NCI-H2227 treated with DMSO at 0.1 percent for 48 hours (cell line): ENCODE measurements around the gene HIGD2A.
A peak's percentile ranks its signal among the peaks of the same experiment; 100 is the strongest.

Source experiments
- DNase-seq: peaks from one replicate; lab custom pipeline; 2025; lab: John Stamatoyannopoulos, UW

HIGD2A gene, protein sequence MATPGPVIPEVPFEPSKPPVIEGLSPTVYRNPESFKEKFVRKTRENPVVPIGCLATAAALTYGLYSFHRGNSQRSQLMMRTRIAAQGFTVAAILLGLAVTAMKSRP

DNA sequence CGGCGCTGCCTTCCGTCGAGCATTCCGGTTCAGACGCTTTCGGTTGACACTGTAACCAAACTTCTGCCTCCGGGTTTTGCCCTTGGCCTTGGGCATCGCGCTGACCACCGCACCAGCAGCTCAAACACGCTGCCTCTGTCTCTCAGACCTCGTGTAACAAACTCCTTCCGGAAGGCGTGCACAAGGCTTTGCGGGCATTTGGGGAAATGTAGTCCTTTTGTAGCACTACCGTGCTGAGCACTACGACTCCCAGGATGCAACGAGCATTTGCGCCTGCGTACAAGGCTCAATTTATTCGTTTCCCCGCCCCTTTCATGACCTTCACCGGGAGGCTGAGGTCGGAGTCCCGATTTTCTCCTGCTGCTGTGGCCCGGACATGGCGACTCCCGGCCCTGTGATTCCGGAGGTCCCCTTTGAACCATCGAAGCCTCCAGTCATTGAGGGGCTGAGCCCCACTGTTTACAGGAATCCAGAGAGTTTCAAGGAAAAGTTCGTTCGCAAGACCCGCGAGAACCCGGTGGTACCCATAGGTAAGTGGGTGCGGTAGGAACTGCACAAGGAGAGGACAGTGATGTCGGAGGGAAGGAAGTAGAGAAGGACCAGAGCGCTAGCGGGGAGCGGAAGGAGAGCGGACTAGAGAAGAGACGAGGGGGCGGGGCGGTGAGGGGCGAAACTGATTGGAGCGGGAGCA, at the start of gene HIGD2A, which contains the start of gene NOP16:
Gene HIGD2A, plus strand, starts transcription at position 308 of the 691 bp plus-strand sequence. Its CDS starts 69 bp downstream, at position 377.
Gene NOP16, minus strand, starts transcription at position 155 of the 691 bp plus-strand sequence. Its CDS starts 59 bp downstream, at position 96.
- DNase-seq, result peak; percentile 96

DNA sequence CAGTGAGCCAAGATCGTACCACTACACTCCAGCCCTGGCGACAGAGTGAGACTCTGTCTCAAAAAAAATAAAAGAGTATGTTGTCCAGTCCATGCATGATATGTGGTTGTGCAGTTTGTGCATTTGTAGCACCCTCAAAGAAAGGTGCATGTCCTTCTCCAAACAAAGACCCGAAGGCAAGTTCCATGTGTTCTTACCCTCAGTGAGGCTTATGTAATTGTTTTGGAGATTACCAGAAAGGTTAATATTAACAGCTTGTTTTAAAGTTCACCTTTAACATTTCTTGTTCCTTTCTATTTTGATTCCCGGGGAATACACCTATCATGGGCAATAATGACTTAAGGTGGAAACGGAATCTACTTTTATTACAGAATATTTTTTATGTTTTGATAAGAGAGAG, 49.2 kb upstream of the HIGD2A start:
- no peak for DNase-seq

DNA sequence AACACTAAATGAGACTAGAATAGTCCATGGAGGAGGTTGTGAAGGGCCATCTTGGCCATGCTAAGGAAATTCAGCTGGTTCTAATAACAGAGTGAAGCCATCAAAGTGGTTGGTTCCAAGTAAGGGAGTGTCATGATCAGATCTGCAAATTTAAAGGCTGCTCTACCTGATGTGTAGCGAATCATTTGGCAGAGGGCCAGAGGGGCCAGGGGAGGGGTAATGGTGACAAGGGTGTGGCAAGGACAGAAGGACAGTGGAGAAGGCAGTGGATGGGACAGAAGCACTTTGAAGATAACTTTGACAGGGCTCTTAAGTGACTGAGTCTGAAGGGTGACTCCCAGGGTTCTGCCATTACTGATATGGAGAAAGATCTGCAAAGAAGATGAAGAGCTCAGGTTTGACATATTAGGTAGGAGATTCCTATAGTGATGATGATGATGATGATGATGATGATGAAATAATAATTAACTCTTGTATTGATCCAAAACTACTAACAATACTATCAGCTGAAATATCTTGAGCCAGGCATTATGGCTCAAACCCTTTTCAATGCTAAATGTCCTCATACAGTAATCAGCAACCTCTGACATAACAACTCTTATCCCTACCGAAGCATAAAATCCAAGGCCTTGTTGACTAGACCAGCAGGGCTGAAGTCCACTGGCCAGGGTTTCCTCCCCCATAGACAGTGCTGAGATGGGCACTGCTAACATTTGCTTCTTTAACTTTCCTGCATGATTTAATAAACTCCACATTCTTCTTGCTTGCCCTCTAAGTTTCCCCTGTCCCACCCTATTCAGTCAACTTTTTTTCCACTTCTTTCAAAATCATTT, 47.0 kb upstream of the HIGD2A start:
- DNase-seq, result no peak

DNA sequence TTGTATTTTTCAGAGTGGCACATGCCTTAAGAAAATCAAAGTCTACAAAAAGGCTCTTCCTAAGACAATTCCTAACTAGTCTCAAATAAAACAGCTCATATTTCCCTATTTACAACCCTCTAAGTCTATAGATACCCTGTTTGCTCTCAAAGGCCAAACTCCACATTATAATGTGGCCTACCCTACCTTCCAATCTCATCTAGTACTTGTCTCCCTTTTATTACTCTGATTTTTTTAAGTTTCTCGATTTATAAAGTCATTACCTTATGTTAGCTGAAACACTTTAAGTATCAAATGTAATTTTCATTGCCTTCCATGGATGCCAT, 46.4 kb upstream of the HIGD2A start:
- no peak for DNase-seq

DNA sequence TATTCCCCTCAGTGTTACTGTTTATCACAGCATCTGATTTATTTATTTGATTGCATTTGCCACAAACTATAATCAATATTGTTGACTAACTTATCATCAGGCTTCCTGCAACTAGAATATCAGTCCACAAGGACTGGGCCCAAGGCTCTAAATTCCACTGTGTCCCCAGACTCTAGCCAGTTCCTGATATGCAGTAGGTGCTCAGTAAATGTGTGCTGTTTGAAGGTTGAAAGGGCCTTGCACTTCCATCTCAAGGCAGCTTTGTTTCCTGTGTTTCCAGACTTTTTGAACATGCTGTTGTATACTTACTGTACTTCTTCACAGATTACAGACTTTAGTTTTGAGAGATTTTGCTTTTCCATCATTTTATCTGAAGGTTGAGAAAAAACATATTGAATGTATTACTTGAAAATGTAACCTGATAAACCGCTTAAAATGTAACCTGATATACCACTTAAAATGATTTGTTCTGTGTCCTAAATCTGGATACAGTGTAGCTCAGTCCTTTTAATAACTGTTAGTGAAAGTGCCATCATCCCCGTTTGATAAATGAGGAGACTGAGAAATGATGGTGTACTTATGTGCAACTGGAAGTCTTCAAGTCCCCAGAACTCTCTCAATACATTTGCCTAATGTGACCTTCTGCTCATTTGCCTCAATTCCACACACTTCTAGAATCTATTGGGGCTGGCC, 45.6 kb upstream of the HIGD2A start:
- no peak for DNase-seq

DNA sequence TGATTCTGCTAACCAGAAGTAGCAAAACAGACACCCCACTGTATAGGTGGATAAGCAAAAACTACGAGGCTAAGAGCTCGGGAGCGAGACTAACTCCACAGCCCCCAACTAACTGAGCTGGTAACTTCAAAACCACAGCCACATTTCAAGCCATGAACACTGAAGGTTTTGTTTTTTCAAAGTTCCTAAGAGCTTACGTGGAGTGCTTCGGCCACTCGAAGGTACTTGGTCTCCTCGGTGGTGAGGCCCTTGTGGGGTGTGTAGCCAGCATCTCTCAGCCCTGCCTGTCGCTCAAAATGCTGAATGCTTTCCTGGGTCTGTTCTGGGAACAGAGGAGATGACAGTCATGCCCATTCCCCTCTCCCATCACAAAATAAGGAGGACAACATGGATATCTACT, 38.1 kb upstream of the HIGD2A start:
- no peak for DNase-seq

DNA sequence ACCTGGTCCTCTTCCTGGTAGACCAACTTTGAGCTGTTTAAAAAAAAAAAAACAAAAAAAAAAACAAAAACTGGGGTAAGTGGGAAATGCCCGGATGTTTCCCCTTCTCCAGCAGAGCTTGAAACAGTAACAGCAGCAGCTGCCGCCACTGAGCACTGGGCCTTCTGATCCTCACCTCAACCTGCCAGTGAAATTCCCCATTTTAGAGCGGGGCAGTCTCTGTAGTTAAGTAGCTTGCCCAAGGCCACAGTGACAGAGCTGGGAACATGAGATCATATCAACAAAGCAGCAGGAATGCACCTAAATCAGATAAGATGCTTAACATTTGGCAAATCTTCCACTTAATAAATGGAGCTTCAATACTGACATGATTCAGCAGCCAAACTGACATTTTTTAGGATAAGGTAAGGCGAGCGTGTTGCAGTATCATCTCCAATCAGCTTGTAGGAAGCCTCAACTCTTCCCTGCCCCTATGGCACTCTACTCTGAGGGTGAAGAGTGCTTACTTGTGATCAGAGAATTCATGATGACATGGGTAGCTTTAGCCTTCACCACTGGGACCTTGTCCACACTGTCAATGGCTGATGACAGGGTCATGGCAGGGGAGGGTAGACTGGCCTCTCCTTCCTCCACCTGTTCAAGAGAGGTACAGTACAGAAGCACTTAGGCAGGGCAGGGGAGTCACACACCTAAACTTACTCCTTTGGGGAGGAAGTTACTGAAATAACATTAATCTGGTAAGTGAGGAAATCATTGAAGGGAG, 36.3 kb upstream of the HIGD2A start:
- no peak for DNase-seq

DNA sequence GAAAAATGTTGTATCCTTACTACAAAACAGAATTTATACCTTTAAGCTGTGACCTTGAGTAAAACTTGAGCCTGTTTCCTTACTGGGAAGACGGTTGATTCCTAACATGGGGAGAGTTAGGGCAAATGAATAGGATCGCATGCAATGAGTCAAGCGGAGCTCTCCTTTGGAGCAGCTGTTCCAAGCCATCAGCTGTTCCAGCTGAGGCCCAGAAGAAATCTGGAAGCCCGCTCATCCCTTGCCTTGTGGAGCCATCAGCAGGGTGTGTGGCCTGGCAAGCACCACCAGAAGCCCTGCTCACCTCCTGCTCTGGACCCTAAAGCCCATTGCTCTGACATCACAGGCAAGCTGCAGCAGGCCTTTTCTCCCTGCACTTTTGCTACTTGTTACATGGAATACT, 35.0 kb upstream of the HIGD2A start:
- DNase-seq, result no peak

DNA sequence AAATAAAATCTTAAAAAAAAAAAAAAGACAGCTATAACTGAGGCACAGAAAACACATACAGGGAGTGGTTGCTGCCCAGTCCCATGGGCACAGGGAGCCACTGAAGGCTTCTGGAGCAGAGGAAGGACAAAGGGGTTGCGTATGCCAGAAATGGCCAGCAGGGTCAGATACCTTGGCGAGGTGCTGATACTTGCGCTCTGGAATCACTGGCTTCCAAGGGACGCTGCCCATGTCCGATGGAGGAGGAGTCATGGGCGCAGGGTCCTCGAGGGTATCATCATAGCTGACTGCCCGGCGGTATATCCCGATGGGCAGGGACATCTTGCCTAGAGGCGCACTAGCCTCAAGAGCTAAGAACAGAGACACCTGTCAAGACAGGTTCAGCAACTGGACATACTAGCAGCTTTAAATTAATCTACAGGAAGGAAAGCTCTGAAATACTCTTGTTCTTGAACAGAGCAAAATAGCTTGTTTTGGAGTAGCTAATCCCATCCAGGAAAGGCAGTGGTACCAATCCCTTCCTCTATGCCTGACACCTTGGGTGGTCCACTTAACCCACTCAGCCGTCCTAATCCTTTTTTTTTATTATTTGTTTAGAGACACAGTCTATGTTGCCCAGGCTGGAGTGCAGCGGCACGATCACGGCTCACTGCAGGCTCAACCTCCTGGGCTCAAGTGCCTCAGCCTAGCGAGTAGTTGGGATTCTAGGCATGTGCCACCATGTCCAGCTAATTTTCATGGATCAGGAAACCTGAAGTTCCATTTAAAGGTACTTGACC, 33.0 kb upstream of the HIGD2A start:
- DNase-seq, result no peak

DNA sequence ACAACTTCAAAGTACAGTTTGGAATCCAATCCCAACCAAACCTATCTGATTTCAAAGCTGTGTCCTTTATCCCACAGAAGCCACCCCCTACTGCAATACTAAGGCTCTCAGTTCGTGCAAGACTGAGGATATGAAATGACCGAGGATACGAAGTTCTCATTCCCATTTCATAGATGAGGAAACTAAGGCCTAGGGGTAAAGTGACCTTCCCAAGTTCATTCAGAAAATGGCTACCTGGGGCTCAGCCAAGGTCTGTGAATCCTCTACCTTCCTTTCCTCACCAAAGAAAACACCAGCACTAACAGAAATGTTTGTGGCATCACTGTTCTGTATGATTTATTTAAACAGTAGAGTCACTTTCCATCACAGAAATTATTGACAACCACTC, 32.4 kb upstream of the HIGD2A start:
- no peak for DNase-seq

DNA sequence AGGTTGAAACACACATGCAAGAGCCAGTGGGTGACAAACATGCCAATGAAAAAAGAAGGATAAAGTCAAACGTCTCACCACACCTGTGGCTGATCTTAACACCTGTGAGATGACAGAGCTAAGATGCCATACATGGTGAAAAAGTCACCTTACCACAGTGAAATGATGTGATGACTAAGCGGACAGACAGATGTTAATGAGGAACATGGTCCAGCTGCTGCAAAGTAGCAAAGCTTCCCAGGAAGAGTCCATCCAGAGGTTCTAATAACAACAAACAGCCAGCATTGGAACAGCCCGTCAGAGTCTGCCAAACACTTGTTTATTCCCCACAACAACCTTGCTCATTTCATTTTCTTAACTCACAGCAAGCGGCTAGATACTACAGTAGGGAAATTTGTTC, 28.9 kb upstream of the HIGD2A start:
- no peak for DNase-seq

DNA sequence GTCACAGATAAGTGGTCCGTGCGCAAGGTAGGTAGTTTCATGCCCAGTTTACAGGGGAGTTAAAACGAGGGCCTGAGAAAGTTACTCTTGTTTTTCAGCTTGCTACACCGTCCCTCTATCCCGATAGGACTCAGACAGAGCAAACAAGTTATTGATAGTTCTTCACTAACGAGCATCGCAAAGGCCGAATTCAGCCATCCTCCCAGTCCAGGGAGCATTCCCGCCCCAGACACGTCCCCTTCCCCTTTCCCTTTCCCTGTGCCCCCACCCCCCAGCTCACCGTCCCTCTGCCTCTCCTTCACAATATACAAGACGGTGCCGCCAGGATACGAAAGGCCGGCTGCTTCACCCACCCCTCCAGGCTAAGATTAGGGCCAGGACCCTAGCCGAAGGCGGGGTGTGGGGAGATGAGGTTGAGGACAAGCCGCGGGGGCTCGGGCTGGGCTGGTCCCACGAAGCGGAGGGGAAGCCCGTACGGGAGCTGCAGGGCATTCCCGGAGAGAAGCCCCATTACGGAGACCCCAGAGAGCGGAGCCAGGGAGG, 27.6 kb upstream of the HIGD2A start:
- DNase-seq, result peak; percentile 13

DNA sequence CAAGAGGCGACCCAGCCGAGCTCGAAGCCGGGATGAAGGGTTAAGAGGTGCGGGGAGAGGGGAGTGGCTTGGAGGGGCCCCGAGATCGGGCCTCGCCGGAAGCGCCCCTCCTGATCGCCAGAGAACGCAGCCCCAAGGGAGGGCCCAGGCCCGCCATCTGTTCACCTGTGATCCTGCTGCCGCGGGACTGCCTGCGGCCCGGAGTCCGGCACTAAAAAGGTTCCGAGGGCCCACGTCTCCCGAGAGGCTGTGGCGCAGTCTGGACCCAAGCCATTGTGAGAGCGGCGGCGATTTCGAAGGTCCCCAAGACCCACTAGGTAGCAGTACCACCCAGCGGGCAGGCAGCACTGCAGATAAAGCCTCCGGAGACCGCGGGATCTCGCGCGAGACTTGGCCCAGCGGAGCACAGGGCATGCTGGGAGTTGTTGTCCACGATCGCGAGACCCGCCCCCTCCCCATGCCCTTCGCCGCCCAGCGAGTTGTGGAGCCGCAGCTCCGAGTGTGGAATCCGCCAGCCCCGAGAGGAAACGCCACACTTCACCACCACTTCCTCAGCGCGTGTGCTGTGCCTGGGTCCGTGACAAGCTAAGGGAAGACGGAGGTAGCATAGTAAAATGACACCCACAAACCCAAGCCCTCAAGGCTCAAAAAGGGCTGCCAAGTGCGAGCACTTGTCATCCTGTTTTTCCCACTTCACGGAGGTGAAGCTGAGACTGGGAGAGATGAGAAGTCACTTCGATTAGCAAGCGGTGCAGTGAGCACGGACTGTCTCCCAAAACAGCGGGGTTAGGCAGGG, 26.9 kb upstream of the HIGD2A start, which contains the start of gene KIAA1191:
Gene KIAA1191, minus strand, starts transcription at position 328 of the 796 bp plus-strand sequence. CDS start 2,256 bp downstream, outside the sequence.
- DNase-seq, result peak; percentile 66

DNA sequence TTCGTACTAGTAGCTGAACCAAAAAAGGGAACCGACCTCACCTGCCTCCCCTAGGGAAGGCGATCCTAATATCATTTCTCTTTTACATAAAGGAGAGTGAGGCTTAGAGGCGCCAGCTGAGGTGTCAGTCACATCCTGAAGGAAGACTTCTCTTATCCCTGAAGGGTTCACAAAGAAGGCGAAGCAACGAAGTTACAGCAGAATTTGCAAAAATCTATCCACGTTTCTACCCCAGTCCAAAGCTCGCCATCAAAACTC, 26.4 kb upstream of the HIGD2A start:
- DNase-seq, result no peak

DNA sequence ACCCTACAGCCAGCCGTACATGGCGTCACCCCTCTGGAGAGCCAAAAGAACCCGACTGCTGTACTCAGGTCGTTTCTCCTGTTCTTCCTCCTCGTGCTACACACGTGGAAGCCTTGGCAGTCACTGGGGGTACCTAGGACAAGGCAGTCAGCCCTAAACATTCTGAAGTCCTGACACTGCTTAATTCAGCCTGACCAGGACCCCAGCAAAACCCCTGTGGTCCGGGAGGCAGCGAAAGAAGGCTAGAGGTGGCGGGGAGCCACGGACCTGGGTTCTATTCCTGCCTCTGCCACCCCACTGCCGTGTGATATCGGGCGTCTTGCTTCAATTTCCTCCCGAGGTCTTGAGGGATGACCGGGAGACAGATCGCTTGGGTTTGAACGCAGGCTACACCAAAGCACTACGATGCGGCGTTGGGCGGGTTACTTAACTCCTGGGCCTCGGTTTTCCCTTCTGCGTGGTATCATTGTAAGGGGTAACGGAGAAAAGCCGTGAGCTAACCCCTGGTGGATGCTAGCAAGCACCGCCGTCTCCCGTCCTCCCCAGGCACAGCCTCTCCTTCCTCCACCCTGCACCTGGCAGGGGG, 23.7 kb upstream of the HIGD2A start:
- DNase-seq, result no peak

DNA sequence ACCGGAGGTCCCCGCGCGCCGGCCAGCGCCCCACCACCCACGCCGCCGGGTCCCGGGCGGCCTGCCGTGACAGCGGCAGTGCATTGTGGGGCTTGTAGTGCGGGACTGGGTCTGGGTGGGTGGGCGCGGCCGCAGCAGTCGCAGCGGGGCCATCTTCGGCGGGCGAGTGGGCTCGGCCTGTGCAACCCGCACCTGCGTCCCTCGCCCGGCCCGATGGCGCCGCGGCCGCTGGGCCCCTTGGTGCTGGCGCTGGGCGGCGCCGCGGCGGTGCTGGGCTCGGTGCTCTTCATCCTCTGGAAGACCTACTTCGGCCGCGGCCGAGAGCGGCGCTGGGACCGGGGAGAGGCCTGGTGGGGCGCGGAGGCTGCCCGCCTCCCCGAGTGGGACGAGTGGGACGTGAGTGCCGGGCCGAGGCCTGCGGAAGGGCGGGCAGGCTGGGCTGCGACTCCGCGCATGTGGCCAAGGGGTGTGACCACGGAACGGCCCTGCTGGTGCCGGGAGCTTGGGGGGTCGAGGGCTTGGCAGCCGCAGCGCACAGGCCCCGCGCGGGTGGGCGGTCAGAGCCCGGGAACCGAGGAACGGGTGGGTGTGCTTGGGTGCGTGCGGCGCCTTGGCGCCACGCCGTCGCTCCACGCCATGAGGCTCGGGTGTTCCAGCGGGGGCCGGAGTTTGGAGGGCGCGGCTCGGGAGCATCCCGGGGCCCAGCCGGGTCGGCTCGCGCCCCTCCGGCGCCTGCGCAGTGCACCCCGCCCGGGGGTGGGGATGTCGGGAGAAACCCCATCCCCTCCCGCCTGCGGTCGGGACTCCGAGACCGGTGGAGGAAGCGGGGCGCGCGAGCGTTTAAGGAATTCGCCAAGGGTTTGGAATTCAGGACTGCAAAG, 23.0 kb upstream of the HIGD2A start, which contains the start of gene ARL10:
Gene ARL10, plus strand, starts transcription at position 137 of the 881 bp plus-strand sequence. Its CDS starts 77 bp downstream, at position 214.
- DNase-seq, result peak; percentile 28

DNA sequence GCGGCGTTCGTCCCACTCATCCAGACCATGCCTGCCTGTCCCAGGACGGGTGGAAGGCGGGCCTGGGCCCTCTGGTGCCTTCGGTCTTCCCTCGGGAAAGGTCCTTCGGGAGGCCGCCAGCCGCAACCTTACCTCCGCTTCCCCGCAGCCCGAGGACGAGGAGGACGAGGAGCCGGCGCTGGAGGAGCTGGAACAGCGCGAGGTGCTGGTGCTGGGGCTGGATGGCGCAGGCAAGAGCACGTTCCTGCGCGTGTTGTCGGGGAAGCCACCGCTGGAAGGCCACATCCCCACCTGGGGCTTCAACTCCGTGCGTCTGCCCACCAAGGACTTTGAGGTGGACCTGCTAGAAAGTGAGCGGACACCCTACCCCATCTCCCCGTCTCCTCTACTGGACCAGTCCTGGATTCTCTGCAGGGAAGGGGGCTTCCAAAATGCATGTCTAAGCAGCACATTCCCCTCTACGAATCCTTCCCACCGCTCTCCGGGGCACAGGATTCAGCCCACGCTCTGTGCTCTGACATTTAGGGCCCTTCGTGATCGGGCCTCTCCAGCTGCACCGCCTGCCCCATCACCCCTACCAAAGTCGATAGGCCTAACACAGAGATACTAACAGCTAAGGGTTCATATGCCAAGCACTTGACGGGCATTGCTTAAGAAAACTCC, 22.2 kb upstream of the HIGD2A start:
- no peak for DNase-seq

DNA sequence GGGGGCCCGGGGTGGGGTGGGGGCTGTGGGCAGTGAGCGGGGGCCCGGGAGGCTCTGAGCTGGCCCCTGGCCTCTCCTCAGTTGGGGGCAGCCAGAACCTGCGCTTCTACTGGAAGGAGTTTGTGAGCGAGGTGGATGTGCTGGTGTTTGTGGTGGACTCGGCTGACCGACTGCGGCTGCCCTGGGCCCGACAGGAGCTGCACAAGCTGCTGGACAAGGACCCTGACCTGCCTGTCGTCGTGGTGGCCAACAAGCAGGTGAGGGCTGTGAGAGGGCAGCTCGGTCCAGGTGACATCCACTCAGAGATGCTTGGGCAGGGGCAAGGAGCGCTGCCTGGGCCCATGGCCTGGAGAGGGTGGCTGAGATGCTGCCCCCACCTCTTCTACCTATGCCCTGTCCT, 19.8 kb upstream of the HIGD2A start:
- DNase-seq, result no peak
